Measurements from ENCODE around the gene AUTS2. TPM values are rescaled to one million over a fixed set of nuclear protein-coding genes. Genes with fewer than 3 reads are reported as not detected.

AUTS2 gene
- total RNA-seq, 6 experiments from 2014 or later = 10.4 to 32.0 (median 19.3) TPM

- Histone ChIP-seq H3K4me3 (no peak overlapping the region), H3K27ac (no peak overlapping the region), H3K36me3 (no peaks in the 10 kb centered on the region), H3K9me3 (no peaks in the 10 kb centered on the region), H3K27me3 (no peaks in the 10 kb centered on the region), H3K4me1 (no peaks in the 10 kb centered on the region)
- no peak for TF ChIP-seq CTCF (IDR thresholded peaks at IDR 0.05)
- no peak for TF ChIP-seq POLR2A (IDR thresholded peaks at IDR 0.05)
- no peak for ATAC-seq
- DNase-seq = no peak
- 75% methylated on average over 3 of the region's 3 CpGs for WGBS (ENCODE audit: insufficient coverage, low coverage, low lambda C conversion rate, missing lambda C conversion rate)
- intact Hi-C loops (cut with DNase I) = no loop called here
These were observed 138.0 kb downstream of the AUTS2 start for GRCh38 chr7:69736126-69736810.

- no peak overlapping the region for H3K27ac ChIP-seq
- no peaks in the 10 kb centered on the region for H3K4me1 ChIP-seq
- ATAC-seq (no peak), DNase-seq (no peak)
- H3K4me3 ChIP-seq = no peak overlapping the region
- intact Hi-C loops (cut with DNase I) = no loop called here
- H3K27me3 ChIP-seq = no peaks in the 10 kb centered on the region
- no peaks in the 10 kb centered on the region for H3K36me3 ChIP-seq
- no peaks in the 10 kb centered on the region for H3K9me3 ChIP-seq
- 56% methylated on average over 4 of the region's 4 CpGs for WGBS (ENCODE audit: insufficient coverage, low coverage, low lambda C conversion rate, missing lambda C conversion rate)
- TF ChIP-seq CTCF (IDR thresholded peaks at IDR 0.05) (no peak), POLR2A (IDR thresholded peaks at IDR 0.05) (no peak)
These were observed 140.2 kb downstream of the AUTS2 start for GRCh38 chr7:69738396-69738951.

GRCh38 chr7:69739190-69739589, 140.9 kb downstream of the AUTS2 start:
- H3K4me1 ChIP-seq = no peaks in the 10 kb centered on the region
- intact Hi-C loops (cut with DNase I) = no loop called here
- DNase-seq = no peak
- ATAC-seq = no peak
- no peaks in the 10 kb centered on the region for H3K36me3 ChIP-seq
- H3K27me3 ChIP-seq = no peaks in the 10 kb centered on the region
- WGBS (ENCODE audit: insufficient coverage, low coverage, low lambda C conversion rate, missing lambda C conversion rate) = 50% methylated on average over 1 of the region's 1 CpG
- H3K9me3 ChIP-seq = no peaks in the 10 kb centered on the region
- H3K4me3 ChIP-seq = no peak overlapping the region
- no peak overlapping the region for H3K27ac ChIP-seq
- no peak for TF ChIP-seq CTCF (IDR thresholded peaks at IDR 0.05)
- TF ChIP-seq POLR2A (IDR thresholded peaks at IDR 0.05) = no peak

- no peaks in the 10 kb centered on the region for H3K9me3 ChIP-seq
- H3K27ac ChIP-seq = no peak overlapping the region
- no peak overlapping the region for H3K4me3 ChIP-seq
- no peaks in the 10 kb centered on the region for H3K4me1 ChIP-seq
- peak; percentile 25 to 41 (median 39) for ATAC-seq
- H3K36me3 ChIP-seq = no peaks in the 10 kb centered on the region
- no peaks in the 10 kb centered on the region for H3K27me3 ChIP-seq
- 35% methylated on average over 4 of the region's 4 CpGs for WGBS (ENCODE audit: insufficient coverage, low coverage, low lambda C conversion rate, missing lambda C conversion rate)
- TF ChIP-seq CTCF (IDR thresholded peaks at IDR 0.05) (no peak), POLR2A (IDR thresholded peaks at IDR 0.05) (no peak)
- no peak for DNase-seq
- intact Hi-C loops (cut with DNase I) = no loop called here
These were observed 141.7 kb downstream of the AUTS2 start for GRCh38 chr7:69739931-69740431.
